ENCODE data around the gene CTNND2.

Gene CTNND2

GRCh38 chr5:11062397-11062796 is 841.8 kb downstream of the CTNND2 start:
- no peak for DNase-seq (ENCODE audit: extremely low read depth, insufficient read length)
- Histone ChIP-seq H3K27me3 (replicated peaks; ENCODE audit: control insufficient read depth, insufficient read depth, low read length) (no peaks in the 10 kb centered on the region), H3K4me3 (replicated peaks; ENCODE audit: low read depth, low read length) (no peak overlapping the region), H3K36me3 (ENCODE audit: control insufficient read depth, insufficient read depth, low read length) (no peaks in the 10 kb centered on the region)
- TF ChIP-seq, protein P1, sequence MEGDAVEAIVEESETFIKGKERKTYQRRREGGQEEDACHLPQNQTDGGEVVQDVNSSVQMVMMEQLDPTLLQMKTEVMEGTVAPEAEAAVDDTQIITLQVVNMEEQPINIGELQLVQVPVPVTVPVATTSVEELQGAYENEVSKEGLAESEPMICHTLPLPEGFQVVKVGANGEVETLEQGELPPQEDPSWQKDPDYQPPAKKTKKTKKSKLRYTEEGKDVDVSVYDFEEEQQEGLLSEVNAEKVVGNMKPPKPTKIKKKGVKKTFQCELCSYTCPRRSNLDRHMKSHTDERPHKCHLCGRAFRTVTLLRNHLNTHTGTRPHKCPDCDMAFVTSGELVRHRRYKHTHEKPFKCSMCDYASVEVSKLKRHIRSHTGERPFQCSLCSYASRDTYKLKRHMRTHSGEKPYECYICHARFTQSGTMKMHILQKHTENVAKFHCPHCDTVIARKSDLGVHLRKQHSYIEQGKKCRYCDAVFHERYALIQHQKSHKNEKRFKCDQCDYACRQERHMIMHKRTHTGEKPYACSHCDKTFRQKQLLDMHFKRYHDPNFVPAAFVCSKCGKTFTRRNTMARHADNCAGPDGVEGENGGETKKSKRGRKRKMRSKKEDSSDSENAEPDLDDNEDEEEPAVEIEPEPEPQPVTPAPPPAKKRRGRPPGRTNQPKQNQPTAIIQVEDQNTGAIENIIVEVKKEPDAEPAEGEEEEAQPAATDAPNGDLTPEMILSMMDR (IDR thresholded peaks at IDR 0.05; ENCODE audit: insufficient read depth, low read length, poor library complexity, severe bottlenecking) = no peak

GRCh38 chr5:11056560-11056959 is 847.7 kb downstream of the CTNND2 start:
- H3K4me3 ChIP-seq (replicated peaks; ENCODE audit: low read depth, low read length) = no peak overlapping the region
- no peaks in the 10 kb centered on the region for H3K36me3 ChIP-seq (ENCODE audit: control insufficient read depth, insufficient read depth, low read length)
- no peak for DNase-seq (ENCODE audit: extremely low read depth, insufficient read length)
- H3K27me3 ChIP-seq (replicated peaks; ENCODE audit: control insufficient read depth, insufficient read depth, low read length) = no peaks in the 10 kb centered on the region
- TF ChIP-seq, protein P1 (IDR thresholded peaks at IDR 0.05; ENCODE audit: insufficient read depth, low read length, poor library complexity, severe bottlenecking) = no peak

DNA sequence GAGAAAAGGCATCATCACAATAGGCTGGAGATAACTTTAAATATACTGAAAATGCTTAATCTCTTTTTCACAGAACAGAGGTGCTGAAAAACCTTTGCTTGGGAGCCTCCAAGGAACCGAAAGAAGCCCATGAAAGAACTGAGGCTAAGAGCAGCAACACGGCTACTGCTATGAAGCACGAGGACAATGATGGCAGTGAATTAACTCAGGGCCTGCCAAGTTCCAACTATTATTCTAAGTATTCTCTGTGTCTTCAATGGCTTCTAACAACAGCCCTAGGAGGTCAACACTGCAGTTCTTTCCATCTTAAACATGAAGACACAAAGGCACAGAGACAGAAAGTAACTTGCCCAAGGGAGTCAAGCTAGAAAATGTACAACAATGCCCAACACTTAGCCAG is 850.2 kb downstream of the CTNND2 start:
- H3K27me3 ChIP-seq (replicated peaks; ENCODE audit: control insufficient read depth, insufficient read depth, low read length) = no peaks in the 10 kb centered on the region
- DNase-seq (ENCODE audit: extremely low read depth, insufficient read length) = no peak
- TF ChIP-seq, protein P1 (IDR thresholded peaks at IDR 0.05; ENCODE audit: insufficient read depth, low read length, poor library complexity, severe bottlenecking) = no peak

GRCh38 chr5:11052871-11053270 is 851.4 kb downstream of the CTNND2 start:
- Histone ChIP-seq H3K36me3 (ENCODE audit: control insufficient read depth, insufficient read depth, low read length) (no peaks in the 10 kb centered on the region), H3K4me3 (replicated peaks; ENCODE audit: low read depth, low read length) (no peak overlapping the region), H3K27me3 (replicated peaks; ENCODE audit: control insufficient read depth, insufficient read depth, low read length) (no peaks in the 10 kb centered on the region)
- TF ChIP-seq, protein P1 (IDR thresholded peaks at IDR 0.05; ENCODE audit: insufficient read depth, low read length, poor library complexity, severe bottlenecking) = no peak
- DNase-seq (ENCODE audit: extremely low read depth, insufficient read length) = no peak

More for the DNA sequence above, 850.2 kb downstream of the CTNND2 start:
- Histone ChIP-seq H3K36me3 (ENCODE audit: control insufficient read depth, insufficient read depth, low read length) (no peaks in the 10 kb centered on the region), H3K4me3 (replicated peaks; ENCODE audit: low read depth, low read length) (no peak overlapping the region)

DNA sequence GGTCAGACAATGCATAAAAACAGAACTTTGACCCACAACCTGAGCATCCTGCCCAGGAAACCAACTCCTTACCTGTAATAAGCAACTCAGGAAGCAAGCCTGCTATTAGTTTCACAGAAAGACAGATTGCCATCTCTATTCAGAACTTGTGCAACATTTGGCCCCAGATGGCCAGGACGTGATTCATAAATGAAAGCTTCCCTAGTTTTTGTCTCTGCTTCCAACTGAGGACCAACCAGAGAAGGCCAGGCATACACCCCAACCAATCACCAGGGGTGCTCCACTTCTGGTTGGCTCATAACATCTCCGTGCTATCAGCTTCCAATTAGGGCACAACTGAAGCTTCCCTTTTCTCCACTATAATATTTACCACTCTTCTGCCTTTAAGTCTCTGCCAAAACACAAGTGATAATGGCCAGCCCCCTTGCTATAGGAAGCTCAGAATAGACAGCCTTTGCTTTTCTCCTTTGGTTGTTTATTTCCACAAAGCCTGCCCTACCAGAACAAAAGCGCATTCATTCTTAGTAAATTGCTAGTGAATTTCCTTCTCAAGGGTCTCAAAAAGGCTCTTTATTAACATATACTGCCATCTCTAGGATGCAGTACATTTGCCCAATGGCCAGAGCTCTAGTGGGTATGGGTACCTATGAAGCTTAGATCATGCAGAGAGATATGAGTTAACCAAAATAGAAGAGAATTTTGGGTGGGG is 853.5 kb downstream of the CTNND2 start:
- no peak for DNase-seq (ENCODE audit: extremely low read depth, insufficient read length)
- Histone ChIP-seq H3K36me3 (ENCODE audit: control insufficient read depth, insufficient read depth, low read length) (no peaks in the 10 kb centered on the region), H3K4me3 (replicated peaks; ENCODE audit: low read depth, low read length) (no peak overlapping the region), H3K27me3 (replicated peaks; ENCODE audit: control insufficient read depth, insufficient read depth, low read length) (no peaks in the 10 kb centered on the region)
- TF ChIP-seq, protein P1 (IDR thresholded peaks at IDR 0.05; ENCODE audit: insufficient read depth, low read length, poor library complexity, severe bottlenecking) = no peak
